Endothelial cell (in vitro differentiated cells): ENCODE results near the gene FAM209A. TPM values are rescaled to one million over a fixed set of nuclear protein-coding genes. Genes with fewer than 3 reads are reported as not detected.
"Not testable (repeated sequence)": the region's sequence is repeated elsewhere in the genome, so short reads cannot be mapped to it uniquely, and the experiment has no call there.

ENCODE experiments used
- DNase-seq: peaks from one replicate; pipeline ENCODE4 v3.0.0; 2021; ENCODE audit warnings: low spot score
- H3K27ac Mint-ChIP-seq: one replicate; pipeline ENCODE4 v1.8.0; 2021; ENCODE audit warnings: mixed read lengths, inconsistent platforms; ENCODE audit not compliant: unreplicated experiment
- H3K27me3 Mint-ChIP-seq: one replicate; pipeline ENCODE4 v1.8.0; 2021; ENCODE audit warnings: mild to moderate bottlenecking, moderate library complexity, mixed read lengths, inconsistent platforms; ENCODE audit not compliant: unreplicated experiment
- H3K36me3 Mint-ChIP-seq: one replicate; pipeline ENCODE4 v1.8.0; 2021; ENCODE audit warnings: mild to moderate bottlenecking, low read depth, mixed read lengths, inconsistent platforms; ENCODE audit not compliant: unreplicated experiment
- H3K4me1 Mint-ChIP-seq: one replicate; pipeline ENCODE4 v1.8.0; 2021; ENCODE audit warnings: mild to moderate bottlenecking, mixed read lengths, inconsistent platforms; ENCODE audit not compliant: unreplicated experiment
- H3K4me3 Mint-ChIP-seq: one replicate; pipeline ENCODE4 v1.8.0; 2021; ENCODE audit warnings: mild to moderate bottlenecking, mixed read lengths, inconsistent platforms; ENCODE audit not compliant: unreplicated experiment
- H3K9me3 Mint-ChIP-seq: one replicate; pipeline ENCODE4 v1.8.0; 2021; ENCODE audit warnings: mixed read lengths, inconsistent platforms; ENCODE audit not compliant: unreplicated experiment
- CTCF ChIP-seq: fragments of 200-600 bp; sonication (generic); IDR thresholded peaks from one replicate; pipeline ENCODE4 v1.5.0; 2021; ENCODE audit warnings: antibody characterized with exemption; ENCODE audit not compliant: unreplicated experiment
- total RNA-seq: library from RNA; stranded (reverse); fragmentation: NEBNext Ultra II Directional; extraction: Animal tissue kit (Norgen Biotek cat#: 25700); gene quantifications from one replicate; pipeline ENCODE4 v1.2.1, GENCODE V29; 2021; ENCODE audit not compliant: unreplicated experiment

FAM209A gene
- total RNA-seq, 1 donor from 2014 or later = 0.36 TPM

- Mint-ChIP-seq H3K4me3 (no peak overlapping the region), H3K27ac (no peak overlapping the region), H3K27me3 (peaks cover 1% of the 10 kb centered on the region), H3K36me3 (no peaks in the 10 kb centered on the region), H3K9me3 (no peaks in the 10 kb centered on the region), H3K4me1 (no peaks in the 10 kb centered on the region)
- TF ChIP-seq CTCF = no peak
- DNase-seq = no peak
These were observed 30.3 kb downstream of the FAM209A start for GRCh38 chr20:56554869-56555268.

GRCh38 chr20:56558968-56559367 is 34.4 kb downstream of the FAM209A start:
- no peak for TF ChIP-seq CTCF
- Mint-ChIP-seq H3K4me3 (no peak overlapping the region), H3K27me3 (peaks cover 1% of the 10 kb centered on the region), H3K4me1 (no peaks in the 10 kb centered on the region), H3K36me3 (no peaks in the 10 kb centered on the region), H3K9me3 (no peaks in the 10 kb centered on the region), H3K27ac (no peak overlapping the region)
- no peak for DNase-seq

GRCh38 chr20:56564526-56564925 is 40.0 kb downstream of the FAM209A start:
- not testable (repeated sequence) for H3K4me1 Mint-ChIP-seq, H3K36me3 Mint-ChIP-seq, H3K4me3 Mint-ChIP-seq, H3K27me3 Mint-ChIP-seq, DNase-seq, H3K27ac Mint-ChIP-seq, H3K9me3 Mint-ChIP-seq

- H3K27ac Mint-ChIP-seq = no peak overlapping the region
- H3K36me3 Mint-ChIP-seq = no peaks in the 10 kb centered on the region
- H3K4me3 Mint-ChIP-seq = no peak overlapping the region
- no peak for TF ChIP-seq CTCF
- no peaks in the 10 kb centered on the region for H3K4me1 Mint-ChIP-seq
- no peaks in the 10 kb centered on the region for H3K9me3 Mint-ChIP-seq
- DNase-seq = no peak
- no peaks in the 10 kb centered on the region for H3K27me3 Mint-ChIP-seq
These were observed 41.0 kb downstream of the FAM209A start for GRCh38 chr20:56565511-56565910.

GRCh38 chr20:56566621-56567020 is 42.1 kb downstream of the FAM209A start:
- H3K4me3 Mint-ChIP-seq = no peak overlapping the region
- DNase-seq = no peak
- no peaks in the 10 kb centered on the region for H3K36me3 Mint-ChIP-seq
- peaks cover 4% of the 10 kb centered on the region for H3K27me3 Mint-ChIP-seq
- no peaks in the 10 kb centered on the region for H3K9me3 Mint-ChIP-seq
- no peaks in the 10 kb centered on the region for H3K4me1 Mint-ChIP-seq
- TF ChIP-seq CTCF = no peak
- no peak overlapping the region for H3K27ac Mint-ChIP-seq

- no peak for TF ChIP-seq CTCF
- DNase-seq = no peak
- peaks cover 9% of the 10 kb centered on the region for H3K27me3 Mint-ChIP-seq
- no peaks in the 10 kb centered on the region for H3K9me3 Mint-ChIP-seq
- H3K4me1 Mint-ChIP-seq = no peaks in the 10 kb centered on the region
- H3K36me3 Mint-ChIP-seq = no peaks in the 10 kb centered on the region
- H3K4me3 Mint-ChIP-seq = no peak overlapping the region
- H3K27ac Mint-ChIP-seq = no peak overlapping the region
These were observed 46.3 kb downstream of the FAM209A start for GRCh38 chr20:56570832-56571231.
